Bronchial epithelial cell (primary cell): ENCODE data around the gene NUDT15. TPM values are rescaled to one million over a fixed set of nuclear protein-coding genes. Genes with fewer than 3 reads are reported as not detected.

ENCODE experiments used
- DNase-seq: peaks from one replicate; pipeline ENCODE4 v3.0.0-alpha.2; 2010; ENCODE audit warnings: low read depth
- FAIRE-seq: peaks from 2 replicates; lab custom pipeline; 2011; peaks lifted over from hg19 to GRCh38; lab: Jason Lieb, UNC
- H3K27me3 ChIP-seq: 2 replicates; pipeline ENCODE4 v1.5.1; 2011; ENCODE audit warnings: low read length; ENCODE audit not compliant: control insufficient read depth, insufficient read depth
- H3K36me3 ChIP-seq: 2 replicates; pipeline ENCODE4 v1.5.1; 2011; ENCODE audit warnings: low read length; ENCODE audit not compliant: control insufficient read depth, insufficient read depth
- H3K4me3 ChIP-seq: 2 replicates; pipeline ENCODE4 v1.5.1; 2011; ENCODE audit warnings: mild to moderate bottlenecking, low read depth, low read length, control low read depth
- CTCF ChIP-seq: IDR thresholded peaks from 2 replicates; pipeline ENCODE4 v1.5.1; 2011; ENCODE audit warnings: mild to moderate bottlenecking, moderate library complexity, low read length, control low read depth, inconsistent platforms; ENCODE audit not compliant: insufficient read depth, severe bottlenecking
- total RNA-seq: library from RNA; depleted of rRNA; stranded (reverse); fragments of >200 nt; gene quantifications from 2 replicates; pipeline ENCODE4 v1.2.1, GENCODE V29; 2014

NUDT15 gene
- 24.5 and 25.3 TPM in 2 replicates for total RNA-seq

GRCh38 chr13:48037346-48038173 is at the start of gene NUDT15:
Gene NUDT15, plus strand, starts transcription at chr13:48037726. Its CDS starts 21 bp downstream, at chr13:48037747.
- H3K4me3 ChIP-seq = peak within 1 kb of the TSS; percentile 58
- FAIRE-seq (no peak), DNase-seq (peak; percentile 88)
- no peaks in the 10 kb centered on the region for H3K27me3 ChIP-seq
- peak; percentile 100 for TF ChIP-seq CTCF
- H3K36me3 ChIP-seq = peaks cover 2% of the 10 kb centered on the region

GRCh38 chr13:47990427-47990826 is 47.1 kb upstream of the NUDT15 start:
- H3K27me3 ChIP-seq = no peaks in the 10 kb centered on the region
- no peak for FAIRE-seq
- H3K36me3 ChIP-seq = no peaks in the 10 kb centered on the region
- no peak for DNase-seq
- no peak overlapping the region for H3K4me3 ChIP-seq
- no peak for TF ChIP-seq CTCF

GRCh38 chr13:47990920-47991466 is 46.5 kb upstream of the NUDT15 start:
- Histone ChIP-seq H3K4me3 (no peak overlapping the region), H3K27me3 (no peaks in the 10 kb centered on the region), H3K36me3 (no peaks in the 10 kb centered on the region)
- no peak for DNase-seq
- TF ChIP-seq CTCF = no peak
- FAIRE-seq = no peak

- DNase-seq (no peak), FAIRE-seq (no peak)
- no peak overlapping the region for H3K4me3 ChIP-seq
- H3K36me3 ChIP-seq = no peaks in the 10 kb centered on the region
- no peaks in the 10 kb centered on the region for H3K27me3 ChIP-seq
- no peak for TF ChIP-seq CTCF
These were observed 45.7 kb upstream of the NUDT15 start for GRCh38 chr13:47991859-47992258.

GRCh38 chr13:47997384-47997783 is 40.1 kb upstream of the NUDT15 start:
- H3K27me3 ChIP-seq = no peaks in the 10 kb centered on the region
- peaks cover 1% of the 10 kb centered on the region for H3K36me3 ChIP-seq
- no peak overlapping the region for H3K4me3 ChIP-seq
- no peak for TF ChIP-seq CTCF
- DNase-seq (no peak), FAIRE-seq (no peak)
